GM18519 (cell line): Measurements from ENCODE around the gene ATG13.
"Not testable (repeated sequence)": the region's sequence is repeated elsewhere in the genome, so short reads cannot be mapped to it uniquely, and the experiment has no call there.

Source experiments
- ATAC-seq: cut with Tn5 transposase; IDR thresholded peaks from one replicate; pipeline ENCODE4 v1.9.1; 2021; ENCODE audit warnings: mild to moderate bottlenecking, moderate library complexity; ENCODE audit not compliant: unreplicated experiment, low FRiP score

Gene ATG13

GRCh38 chr11:46694072-46694471 is 76.7 kb downstream of the ATG13 start:
- no peak for ATAC-seq

- no peak for ATAC-seq
Measured at GRCh38 chr11:46694607-46695006, 77.3 kb downstream of the ATG13 start.

- no peak for ATAC-seq
Measured at GRCh38 chr11:46695345-46696211, 78.2 kb downstream of the ATG13 start.

DNA sequence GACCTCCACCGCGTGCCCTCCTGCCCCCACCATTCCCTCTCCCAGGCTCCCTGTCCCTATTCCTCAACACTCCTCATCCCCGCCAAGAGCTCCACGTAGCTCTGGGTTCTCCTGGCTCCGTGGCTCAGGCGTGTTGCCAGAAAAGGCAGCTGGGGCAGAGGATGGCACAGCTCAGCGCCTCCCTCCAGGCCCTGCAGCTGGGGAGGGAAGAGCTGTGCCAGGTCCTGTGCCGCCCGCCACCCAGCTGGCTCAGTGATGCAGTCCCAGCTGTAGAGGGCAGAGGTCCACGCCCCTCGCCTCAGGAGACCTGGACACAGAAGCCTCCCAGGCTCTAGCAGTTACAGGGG is 78.8 kb downstream of the ATG13 start:
- no peak for ATAC-seq

- no peak for ATAC-seq
Measured at GRCh38 chr11:46697303-46697702, 80.0 kb downstream of the ATG13 start.

- ATAC-seq = no peak
Measured at GRCh38 chr11:46697723-46698122, 80.4 kb downstream of the ATG13 start.

GRCh38 chr11:46698597-46698996 is 81.2 kb downstream of the ATG13 start:
- no peak for ATAC-seq

GRCh38 chr11:46700241-46701077 is 83.1 kb downstream of the ATG13 start, which contains the start of the genes ARHGAP1 and ZNF408:
Gene ARHGAP1 (minus strand): TSS chr11:46700619. CDS start chr11:46696107, 4,512 bp downstream.
Gene ZNF408 (plus strand): TSS chr11:46701031. CDS start chr11:46701048, 17 bp downstream.
- ATAC-seq = peak; percentile 76

GRCh38 chr11:46701078-46701654 is 83.8 kb downstream of the ATG13 start:
- ATAC-seq = no peak

GRCh38 chr11:46705070-46705688 is 87.8 kb downstream of the ATG13 start:
- no peak for ATAC-seq

- ATAC-seq = no peak
Measured at GRCh38 chr11:46706886-46707285, 89.5 kb downstream of the ATG13 start.

- ATAC-seq = not testable (repeated sequence)
Measured at GRCh38 chr11:46709351-46709750, 92.0 kb downstream of the ATG13 start.

DNA sequence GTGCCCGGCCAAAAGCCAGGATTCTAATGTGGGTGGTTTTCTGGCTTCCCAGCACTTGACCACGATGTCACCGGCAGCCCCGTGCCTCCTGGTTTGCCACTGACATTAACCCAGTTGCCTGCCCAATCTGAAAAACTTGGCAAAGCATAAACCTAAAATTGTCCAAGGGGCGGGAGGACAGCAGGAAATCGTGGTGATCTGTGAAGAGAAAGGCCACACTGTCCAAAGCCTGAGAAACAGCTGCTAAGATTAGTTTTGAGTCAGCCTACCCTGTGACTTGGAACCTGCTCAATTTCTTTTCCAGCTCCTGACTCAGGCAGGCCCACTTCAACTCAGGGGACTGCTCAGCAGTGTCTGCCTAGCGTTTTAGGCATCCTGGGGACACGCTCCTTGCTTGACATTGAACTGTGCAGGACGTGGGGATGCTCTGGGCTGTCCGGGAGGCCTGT is 93.5 kb downstream of the ATG13 start:
- no peak for ATAC-seq

DNA sequence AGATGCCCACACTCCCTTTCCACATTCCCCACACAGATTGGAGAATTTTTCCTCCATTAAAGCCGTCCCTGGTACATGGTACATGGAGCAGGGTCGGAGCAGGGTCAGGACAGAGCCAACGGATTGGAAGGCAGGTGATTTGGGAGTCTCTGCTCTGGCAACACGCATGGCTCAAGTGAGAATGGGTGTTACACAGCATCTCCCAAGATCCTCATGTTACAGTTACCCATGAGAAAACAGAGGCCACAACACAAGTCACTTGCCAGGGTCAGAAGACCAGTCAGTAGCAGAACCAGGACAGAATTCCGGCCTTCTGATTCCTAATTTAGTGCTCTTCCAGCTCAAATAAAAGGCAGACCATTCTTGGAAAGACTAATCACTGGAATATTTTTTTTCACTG is 94.0 kb downstream of the ATG13 start:
- no peak for ATAC-seq

DNA sequence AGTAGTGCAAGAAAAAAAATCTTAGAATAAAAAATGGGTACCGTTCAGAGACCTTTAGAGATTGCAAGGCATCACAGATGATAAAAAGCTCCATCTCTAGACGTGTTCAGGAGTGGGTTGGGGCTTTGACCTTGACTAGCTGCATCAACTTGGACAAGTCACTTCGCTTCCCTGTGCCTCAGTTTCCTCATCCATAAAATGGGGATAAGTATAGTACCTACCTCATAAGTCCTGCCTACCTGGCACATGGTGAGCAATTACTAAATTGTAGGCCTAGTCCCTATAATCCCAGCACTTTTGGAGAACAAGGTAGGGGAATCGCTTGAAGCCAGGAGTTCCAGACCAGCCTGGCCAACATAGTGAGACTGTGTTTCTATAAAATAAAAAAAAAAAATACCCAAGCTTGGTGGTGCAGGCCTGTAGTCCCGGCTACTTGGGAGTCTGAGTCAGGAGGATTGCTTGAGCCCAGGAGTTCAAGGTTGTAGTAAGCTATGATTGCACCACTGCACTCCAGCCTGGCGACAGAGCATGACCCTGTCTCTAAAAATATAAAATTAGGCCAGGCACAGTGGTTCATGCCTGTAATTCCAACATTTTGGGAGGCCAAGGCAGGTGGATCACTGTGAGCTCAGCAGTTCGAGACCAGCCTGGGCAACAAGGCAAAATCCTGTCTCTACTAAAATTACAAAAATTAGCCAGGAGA is 95.7 kb downstream of the ATG13 start:
- ATAC-seq = no peak

DNA sequence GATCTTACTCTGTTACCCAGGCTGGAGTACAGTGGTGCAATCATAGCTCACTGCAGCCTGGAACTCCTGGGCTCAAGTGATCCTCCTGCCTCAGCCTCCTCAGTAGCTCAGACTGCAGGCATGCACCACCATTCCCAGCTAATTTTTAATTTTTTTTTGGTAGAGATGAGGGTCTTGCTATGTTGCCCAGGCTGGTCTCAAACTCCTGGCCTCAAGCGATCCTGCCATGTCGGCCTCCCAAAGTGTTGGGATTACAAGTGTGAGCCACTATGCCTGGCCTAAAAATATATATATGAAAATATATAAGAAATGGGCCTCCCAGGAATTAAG is 100.4 kb downstream of the ATG13 start:
- not testable (repeated sequence) for ATAC-seq

DNA sequence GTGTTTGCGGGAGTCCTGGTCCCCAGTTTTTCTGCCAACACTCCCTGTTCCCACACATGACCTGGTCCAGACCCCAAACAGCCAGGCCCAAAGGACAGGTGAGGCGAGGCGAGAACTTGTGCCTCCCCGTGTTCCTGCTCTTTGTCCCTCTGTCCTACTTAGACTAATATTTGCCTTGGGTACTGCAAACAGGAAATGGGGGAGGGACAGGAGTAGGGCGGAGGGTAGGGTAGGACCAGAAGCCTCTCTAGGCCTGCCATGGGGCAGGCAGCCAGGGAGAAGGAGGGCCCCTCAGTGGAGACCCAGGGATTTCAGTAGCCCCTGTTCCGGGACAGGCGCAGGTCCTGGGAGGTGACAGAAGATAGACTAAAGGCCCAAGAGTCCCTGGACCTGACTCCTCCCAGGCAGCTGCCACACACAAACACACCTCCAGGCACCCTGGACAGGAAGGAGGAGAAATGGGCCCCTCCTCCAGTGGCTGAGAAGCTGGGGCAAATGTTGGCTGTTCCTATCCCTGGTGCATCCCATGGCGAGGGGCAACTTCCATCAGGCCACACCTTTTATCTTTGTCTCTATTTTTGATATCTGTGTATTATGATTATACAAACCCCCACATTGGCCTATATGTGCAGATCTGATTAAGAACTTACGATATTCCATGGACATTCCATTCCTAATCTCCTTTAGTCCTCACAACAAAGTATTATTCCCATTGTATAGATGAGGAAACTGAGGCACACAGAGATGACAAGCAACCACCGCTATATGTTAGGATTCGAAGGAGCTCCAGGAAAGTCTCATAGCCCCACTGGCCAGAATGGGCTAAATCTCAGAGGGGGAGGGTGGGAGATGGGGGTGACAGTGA is 101.0 kb downstream of the ATG13 start:
- ATAC-seq = no peak

GRCh38 chr11:46719048-46719542 is 101.7 kb downstream of the ATG13 start, which contains the start of gene F2:
Gene F2 (plus strand): TSS chr11:46719213. CDS start chr11:46719236, 23 bp downstream.
- no peak for ATAC-seq
